Measurements from ENCODE around the gene IL31RA. TPM values are rescaled to one million over a fixed set of nuclear protein-coding genes. Genes with fewer than 3 reads are reported as not detected.

IL31RA gene
- total and polyA plus RNA-seq, 2 of the 13 experiments (the other 11 are each of a cell fraction or from before 2014, with no cell fraction given): not detected

DNA sequence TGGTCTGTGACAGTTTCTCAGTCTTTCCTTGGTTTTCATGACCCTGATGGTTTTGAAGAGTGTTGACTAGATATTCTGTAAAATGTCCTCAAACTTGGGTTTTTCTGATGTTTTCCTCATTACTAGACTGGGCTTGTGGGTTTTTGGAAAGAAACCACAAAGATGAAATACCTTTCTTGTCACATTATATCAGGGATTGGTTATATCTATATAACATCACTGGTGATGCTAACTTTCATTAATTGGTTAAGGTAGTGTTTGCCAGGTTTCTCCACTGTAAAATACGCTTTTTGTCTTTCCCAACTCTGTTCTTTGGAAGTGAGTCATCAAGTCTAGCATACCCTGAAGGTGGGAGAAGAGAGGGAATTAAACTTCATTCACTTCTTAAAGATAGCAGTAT is 3.3 kb upstream of the IL31RA start:
- Histone ChIP-seq H3K79me2 (ENCODE audit: insufficient read depth, low read length) (no peaks in the 10 kb centered on the region), H3K4me1 (ENCODE audit: insufficient read depth, low read length) (no peaks in the 10 kb centered on the region), H3K4me3 (replicated peaks in 1 of 3; ENCODE audit: insufficient read depth in 1 of 3, low read depth in 2 of 3, low read length in 3 of 3) (no peak overlapping the region), H3K4me2 (ENCODE audit: low read depth, low read length) (no peak overlapping the region), H3K9me3 (ENCODE audit: low read length) (no peaks in the 10 kb centered on the region), H3K36me3 (replicated peaks in 1 of 2; ENCODE audit: control insufficient read depth in 1 of 2, insufficient read depth in 2 of 2, low read length in 2 of 2) (no peaks in the 10 kb centered on the region), H3K9ac (ENCODE audit: insufficient read depth, low read depth, low read length) (no peak overlapping the region), H4K20me1 (ENCODE audit: insufficient read depth, low read length) (no peaks in the 10 kb centered on the region), H2AFZ (ENCODE audit: low read length) (no peak overlapping the region), H3K27me3 (ENCODE audit: control insufficient read depth in 1 of 2, insufficient read depth in 2 of 2, low read length in 2 of 2) (peaks cover 0 to 3% of the 10 kb centered on the region in 2 experiments; a peak in 1 of 5 replicates), H3K27ac (ENCODE audit: extremely low read length, insufficient read depth, low read length) (no peak overlapping the region)
- intact Hi-C loops (cut with micrococcal nuclease; ENCODE audit: unreplicated experiment): no loop called here
- FAIRE-seq (no peak), DNase-seq (ENCODE audit: low spot score) (no peak), ATAC-seq (no peak)
- CTCF ChIA-PET (ENCODE audit: low intra/inter-chr PET ratio, low total read pairs): no interaction called here
- in situ Hi-C loops (cut with HindIII; ENCODE audit: extremely low pct_ligation_motif_present, low pct_unique_long_range_greater_than_20kb): no loop called here
- WGBS (ENCODE audit: low lambda C conversion rate): 19% methylated on average over 1 of the region's 1 CpG
- POLR2A ChIA-PET: no interaction called here
- no TSS peak for BruUV-seq (replicated peaks)
- TF ChIP-seq CBX2 (IDR thresholded peaks at IDR 0.05; ENCODE audit: low read depth, low read length) (no peak), CBX2 (CRISPR knock-in tag; IDR thresholded peaks at IDR 0.05; ENCODE audit: low read depth) (no peak), ZNF367 (CRISPR knock-in tag; IDR thresholded peaks at IDR 0.05; ENCODE audit: borderline replicate concordance) (no peak), ATF7-NPFF (CRISPR knock-in tag; IDR thresholded peaks at IDR 0.05; ENCODE audit: low read depth) (no peak), NR3C1 (CRISPR knock-in tag; IDR thresholded peaks at IDR 0.05) (no peak), ZBTB20 (CRISPR knock-in tag; IDR thresholded peaks at IDR 0.05; ENCODE audit: borderline replicate concordance, low read depth) (no peak), ZC3H13 (CRISPR knock-in tag; IDR thresholded peaks at IDR 0.05) (no peak), ZHX2 (IDR thresholded peaks at IDR 0.05; ENCODE audit: low read depth) (no peak), ZHX2 (CRISPR knock-in tag; IDR thresholded peaks at IDR 0.05; ENCODE audit: borderline replicate concordance) (no peak), PITX1 (CRISPR knock-in tag; IDR thresholded peaks at IDR 0.05) (no peak), ZNF577 (CRISPR knock-in tag; IDR thresholded peaks at IDR 0.05; ENCODE audit: borderline replicate concordance, low read depth) (no peak), MAFG (CRISPR knock-in tag; IDR thresholded peaks at IDR 0.05) (no peak), TAF1 (CRISPR knock-in tag; IDR thresholded peaks at IDR 0.05) (no peak), GATAD2A (CRISPR knock-in tag; IDR thresholded peaks at IDR 0.05) (no peak), PLRG1 (conservative IDR thresholded peaks at IDR 0.05) (no peak)
- TF ChIP-seq, protein P1, sequence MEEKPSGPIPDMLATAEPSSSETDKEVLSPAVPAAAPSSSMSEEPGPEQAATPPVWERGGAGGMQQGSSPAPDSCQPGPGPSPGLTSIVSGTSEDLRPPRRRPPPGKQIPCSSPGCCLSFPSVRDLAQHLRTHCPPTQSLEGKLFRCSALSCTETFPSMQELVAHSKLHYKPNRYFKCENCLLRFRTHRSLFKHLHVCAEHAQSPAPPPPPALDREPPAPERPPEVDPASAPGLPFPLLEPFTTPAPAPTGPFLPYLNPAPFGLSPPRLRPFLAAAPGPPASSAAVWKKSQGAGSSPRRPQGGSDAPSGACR (CRISPR knock-in tag; IDR thresholded peaks at IDR 0.05): no peak
- TF ChIP-seq, protein P2, sequence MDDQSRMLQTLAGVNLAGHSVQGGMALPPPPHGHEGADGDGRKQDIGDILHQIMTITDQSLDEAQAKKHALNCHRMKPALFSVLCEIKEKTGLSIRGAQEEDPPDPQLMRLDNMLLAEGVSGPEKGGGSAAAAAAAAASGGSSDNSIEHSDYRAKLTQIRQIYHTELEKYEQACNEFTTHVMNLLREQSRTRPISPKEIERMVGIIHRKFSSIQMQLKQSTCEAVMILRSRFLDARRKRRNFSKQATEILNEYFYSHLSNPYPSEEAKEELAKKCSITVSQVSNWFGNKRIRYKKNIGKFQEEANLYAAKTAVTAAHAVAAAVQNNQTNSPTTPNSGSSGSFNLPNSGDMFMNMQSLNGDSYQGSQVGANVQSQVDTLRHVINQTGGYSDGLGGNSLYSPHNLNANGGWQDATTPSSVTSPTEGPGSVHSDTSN (CRISPR knock-in tag; IDR thresholded peaks at IDR 0.05; ENCODE audit: borderline replicate concordance): no peak
- TF ChIP-seq, protein P3, sequence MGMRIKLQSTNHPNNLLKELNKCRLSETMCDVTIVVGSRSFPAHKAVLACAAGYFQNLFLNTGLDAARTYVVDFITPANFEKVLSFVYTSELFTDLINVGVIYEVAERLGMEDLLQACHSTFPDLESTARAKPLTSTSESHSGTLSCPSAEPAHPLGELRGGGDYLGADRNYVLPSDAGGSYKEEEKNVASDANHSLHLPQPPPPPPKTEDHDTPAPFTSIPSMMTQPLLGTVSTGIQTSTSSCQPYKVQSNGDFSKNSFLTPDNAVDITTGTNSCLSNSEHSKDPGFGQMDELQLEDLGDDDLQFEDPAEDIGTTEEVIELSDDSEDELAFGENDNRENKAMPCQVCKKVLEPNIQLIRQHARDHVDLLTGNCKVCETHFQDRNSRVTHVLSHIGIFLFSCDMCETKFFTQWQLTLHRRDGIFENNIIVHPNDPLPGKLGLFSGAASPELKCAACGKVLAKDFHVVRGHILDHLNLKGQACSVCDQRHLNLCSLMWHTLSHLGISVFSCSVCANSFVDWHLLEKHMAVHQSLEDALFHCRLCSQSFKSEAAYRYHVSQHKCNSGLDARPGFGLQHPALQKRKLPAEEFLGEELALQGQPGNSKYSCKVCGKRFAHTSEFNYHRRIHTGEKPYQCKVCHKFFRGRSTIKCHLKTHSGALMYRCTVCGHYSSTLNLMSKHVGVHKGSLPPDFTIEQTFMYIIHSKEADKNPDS (CRISPR knock-in tag; IDR thresholded peaks at IDR 0.05): no peak

Measured in HepG2 (cell line).